GM12873 (cell line): Measurements from ENCODE around the gene ARTN.

Experiments used
- CTCF ChIP-seq: IDR thresholded peaks from 2 replicates; pipeline ENCODE4 v1.5.1; 2012; ENCODE audit warnings: low read depth, mild to moderate bottlenecking, moderate library complexity, low read length, control low read depth; ENCODE audit not compliant: insufficient read depth; ENCODE audit errors: missing control alignments

The ARTN gene

GRCh38 chr1:43979528-43980254 lies 46.1 kb downstream of the ARTN start:
- TF ChIP-seq CTCF: no peak

- no peak for TF ChIP-seq CTCF
Measured at GRCh38 chr1:43980255-43981134, 46.9 kb downstream of the ARTN start.

GRCh38 chr1:43981135-43981491 lies 47.5 kb downstream of the ARTN start:
- TF ChIP-seq CTCF: no peak

GRCh38 chr1:43981636-43982035 lies 48.0 kb downstream of the ARTN start:
- TF ChIP-seq CTCF: no peak

GRCh38 chr1:43982241-43982640 lies 48.6 kb downstream of the ARTN start:
- TF ChIP-seq CTCF: no peak

- TF ChIP-seq CTCF: no peak
Measured at GRCh38 chr1:43982808-43983207, 49.2 kb downstream of the ARTN start.

GRCh38 chr1:43983253-43983899 lies 49.8 kb downstream of the ARTN start:
- TF ChIP-seq CTCF: no peak
